ENCODE measurements around the gene RIPOR2. TPM values are rescaled to one million over a fixed set of nuclear protein-coding genes. Genes with fewer than 3 reads are reported as not detected.

RIPOR2 gene
- total RNA-seq, 1 experiment from 2014 or later, result 5.0 TPM

DNA sequence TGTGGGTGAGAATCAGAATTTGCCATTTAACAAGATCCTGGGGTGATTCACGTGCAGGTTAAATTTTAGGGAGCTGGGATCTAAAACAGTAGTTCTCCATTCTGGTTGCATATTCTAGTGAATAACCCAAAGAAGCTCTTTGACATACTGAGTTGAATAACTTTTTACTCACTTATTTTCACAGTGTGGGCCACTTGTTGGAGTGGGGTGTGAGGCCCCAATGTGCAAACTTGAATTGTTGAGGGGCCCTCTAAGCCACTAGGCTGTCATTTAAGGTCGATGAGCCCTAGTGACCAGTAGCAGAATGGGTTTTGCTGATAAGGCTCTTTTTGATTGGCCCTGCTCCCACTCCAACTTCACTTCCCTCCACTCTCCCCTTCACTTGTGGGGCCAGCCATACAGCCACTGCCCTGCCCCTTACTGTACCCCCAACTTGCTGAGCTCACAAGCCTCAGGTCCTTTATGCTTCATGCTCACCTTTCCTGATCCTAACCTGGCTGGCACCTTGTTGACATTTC is 33.6 kb upstream of the RIPOR2 start:
- H2BK12ac ChIP-seq (ENCODE audit: insufficient read length, low read depth, low read length), result no peak overlapping the region
- H3K23ac ChIP-seq (ENCODE audit: insufficient read length, low read depth, low read length), result no peak overlapping the region
- H2AFZ ChIP-seq (ENCODE audit: low read length), result no peak overlapping the region
- no peak overlapping the region for H4K5ac ChIP-seq (ENCODE audit: insufficient read length, low read depth, low read length)
- H3T11ph ChIP-seq (ENCODE audit: low read length), result no peak overlapping the region
- no peaks in the 10 kb centered on the region for H3K23me2 ChIP-seq (ENCODE audit: insufficient read length, low read depth, low read length, poor library complexity, severe bottlenecking)
- H3K9ac ChIP-seq (ENCODE audit: extremely low read depth, insufficient read length, low read length), result no peak overlapping the region
- no peaks in the 10 kb centered on the region for H3K79me2 ChIP-seq (ENCODE audit: insufficient read depth, low read length)
- H3K14ac ChIP-seq (ENCODE audit: insufficient read depth, low read length), result no peak overlapping the region
- H3K4me1 ChIP-seq (ENCODE audit: insufficient read depth, low read length), result peaks cover 2% of the 10 kb centered on the region; the same call in 1 of the 2 replicates
- no peaks in the 10 kb centered on the region for H3K27me3 ChIP-seq (ENCODE audit: insufficient read depth, low read length)
- no peak overlapping the region for H2BK20ac ChIP-seq (ENCODE audit: low read depth, low read length, poor library complexity, severe bottlenecking)
- WGBS (ENCODE audit: extremely low coverage, insufficient read length, low lambda C conversion rate), result no CpG with 5 or more reads among the region's 2 CpGs
- no peak overlapping the region for H3K56ac ChIP-seq (ENCODE audit: insufficient read length, low read depth, low read length)
- H3K27me3 Mint-ChIP-seq (ENCODE audit: low read depth), result no peaks in the 10 kb centered on the region
- H4K91ac ChIP-seq (ENCODE audit: insufficient read length, low read depth, low read length), result no peak overlapping the region
- no peak overlapping the region for H3K4me3 Mint-ChIP-seq
- H2BK15ac ChIP-seq (ENCODE audit: low read depth, low read length), result no peak overlapping the region
- H2BK5ac ChIP-seq (ENCODE audit: insufficient read length, low read length), result no peak overlapping the region
- no peak overlapping the region for H3K18ac ChIP-seq (ENCODE audit: insufficient read length, low read depth, low read length)
- no peak overlapping the region for H2AK5ac ChIP-seq (ENCODE audit: insufficient read length, low read length)
- no peak for DNase-seq
- no peak for TF ChIP-seq CTCF (conservative IDR thresholded peaks at IDR 0.05)
- H3K9me3 Mint-ChIP-seq, result 0 out of 5 replicates have a peak, but pooled peaks cover 0 to 2% of the 10 kb centered on the region in 2 experiments
- peaks cover 20 to 27% of the 10 kb centered on the region in 2 experiments for H3K4me1 Mint-ChIP-seq
- H2BK120ac ChIP-seq (ENCODE audit: low read depth, low read length, poor library complexity, severe bottlenecking), result no peak overlapping the region
- no peaks in the 10 kb centered on the region for H3K9me3 ChIP-seq (ENCODE audit: control insufficient read depth, low read depth, low read length)
- peaks cover 0 to 3% (median 0%) of the 10 kb centered on the region in 3 experiments; a peak in 2 of 7 replicates for H3K36me3 Mint-ChIP-seq (ENCODE audit: insufficient read depth in 1 of 3, low read depth in 3 of 3)
- H4K20me1 ChIP-seq (ENCODE audit: control insufficient read depth, insufficient read depth, insufficient read length), result peaks cover 2% of the 10 kb centered on the region
- no peak overlapping the region for H3K27ac ChIP-seq (ENCODE audit: insufficient read length, low read depth, low read length)
- H3K4ac ChIP-seq (ENCODE audit: low read depth, low read length), result no peak overlapping the region
- no peak overlapping the region for H4K8ac ChIP-seq (replicated peaks; ENCODE audit: insufficient read length, low read depth, low read length)
- H3K27ac Mint-ChIP-seq, result no peak overlapping the region
- H3K4me2 ChIP-seq (ENCODE audit: insufficient read depth, insufficient read length, low read length), result no peak overlapping the region
- no peaks in the 10 kb centered on the region for H3K79me1 ChIP-seq (ENCODE audit: insufficient read depth, low read depth, low read length, poor library complexity, severe bottlenecking)

Data from H9 (cell line).